WERI-Rb-1 (cell line): Measurements from ENCODE around the gene HS3ST1.

Experiments
- DNase-seq: peaks from one replicate; pipeline ENCODE4 v3.0.0-alpha.2; 2020
- H3K27ac ChIP-seq: fragments of 250-450 bp; sonication (Bioruptor Pico); 2 replicates; pipeline ENCODE4 v1.5.1; 2020; ENCODE audit warnings: mild to moderate bottlenecking, moderate library complexity
- H3K27me3 ChIP-seq: fragments of 250-450 bp; sonication (Bioruptor Pico); 2 replicates; pipeline ENCODE4 v1.5.1; 2021; ENCODE audit warnings: mild to moderate bottlenecking, low read depth, moderate library complexity; ENCODE audit not compliant: insufficient read depth, severe bottlenecking
- H3K36me3 ChIP-seq: fragments of 250-450 bp; sonication (Bioruptor Pico); 2 replicates; pipeline ENCODE4 v1.5.1; 2020; ENCODE audit warnings: mild to moderate bottlenecking, moderate library complexity
- H3K4me3 ChIP-seq: 2 replicates; pipeline ENCODE4 v1.5.1; 2011; ENCODE audit warnings: low read depth, mild to moderate bottlenecking, control low read depth, low read length
- H3K9me3 ChIP-seq: fragments of 250-450 bp; sonication (Bioruptor Pico); 2 replicates; pipeline ENCODE4 v1.5.1; 2021; ENCODE audit warnings: mild to moderate bottlenecking, moderate library complexity; ENCODE audit not compliant: severe bottlenecking
- CTCF ChIP-seq: IDR thresholded peaks from 2 replicates; pipeline ENCODE4 v1.5.1; 2011; ENCODE audit warnings: low read depth, mild to moderate bottlenecking, control low read depth, inconsistent platforms, low read length

HS3ST1 gene

GRCh38 chr4:11428231-11428898 is at the start of gene HS3ST1:
Gene HS3ST1, minus strand, starts transcription at chr4:11428894. Its CDS starts 28,889 bp downstream, at chr4:11400005.
- Histone ChIP-seq H3K27me3 (peaks cover 15% of the 10 kb centered on the region), H3K4me3 (peak within 1 kb of the TSS; percentile 64), H3K27ac (no peak within 1 kb of the TSS), H3K36me3 (no peaks in the 10 kb centered on the region), H3K9me3 (no peaks in the 10 kb centered on the region)
- no peak for TF ChIP-seq CTCF
- DNase-seq: no peak

DNA sequence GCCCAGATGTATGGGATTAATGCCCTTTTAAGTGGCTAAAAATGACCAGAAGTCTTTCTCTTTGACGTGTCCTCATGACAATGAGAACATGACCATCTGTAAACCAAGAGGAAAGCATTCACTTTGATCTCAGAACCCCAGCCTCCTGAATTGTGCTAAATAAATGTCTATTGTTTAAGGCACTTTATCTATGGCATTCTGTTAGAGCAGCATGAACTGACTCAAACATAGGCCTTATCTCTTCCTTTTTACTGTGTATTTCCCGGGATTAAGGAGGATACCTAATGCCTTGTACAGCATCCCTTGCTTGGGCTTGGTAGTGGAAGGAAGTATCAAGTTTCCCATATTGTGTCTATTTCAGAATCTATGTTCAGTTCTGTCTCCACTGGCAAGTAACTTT is 47.2 kb upstream of the HS3ST1 start:
- no peak overlapping the region for H3K27ac ChIP-seq
- no peak for DNase-seq
- H3K4me3 ChIP-seq: no peak overlapping the region
- peaks cover 4% of the 10 kb centered on the region for H3K9me3 ChIP-seq
- no peaks in the 10 kb centered on the region for H3K36me3 ChIP-seq
- no peaks in the 10 kb centered on the region for H3K27me3 ChIP-seq
- TF ChIP-seq CTCF: no peak

DNA sequence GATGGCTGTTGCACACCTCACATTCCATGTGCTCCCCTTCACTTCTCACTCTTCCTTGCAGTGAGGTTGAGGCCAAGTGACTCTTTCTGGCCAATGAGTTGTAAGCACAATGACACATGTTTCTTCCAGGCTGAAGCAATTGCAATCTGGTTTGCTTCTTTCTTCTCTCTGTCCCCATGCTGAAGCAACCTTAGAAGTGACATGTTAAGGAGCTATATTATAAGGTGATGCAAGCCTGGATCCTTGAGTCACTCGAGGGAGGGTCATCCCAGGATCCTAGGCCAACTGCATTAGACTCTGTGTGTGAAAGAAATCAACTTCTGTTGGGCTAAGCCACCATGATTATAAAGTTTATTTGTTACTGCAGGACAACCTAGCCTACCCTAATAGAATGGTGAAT is 45.5 kb upstream of the HS3ST1 start:
- no peak for TF ChIP-seq CTCF
- Histone ChIP-seq H3K27ac (no peak overlapping the region), H3K36me3 (no peaks in the 10 kb centered on the region), H3K9me3 (no peaks in the 10 kb centered on the region), H3K4me3 (no peak overlapping the region), H3K27me3 (no peaks in the 10 kb centered on the region)
- DNase-seq: no peak

GRCh38 chr4:11472535-11472934 is 43.8 kb upstream of the HS3ST1 start:
- DNase-seq: no peak
- Histone ChIP-seq H3K27me3 (no peaks in the 10 kb centered on the region), H3K36me3 (no peaks in the 10 kb centered on the region), H3K9me3 (no peaks in the 10 kb centered on the region), H3K4me3 (no peak overlapping the region), H3K27ac (no peak overlapping the region)
- no peak for TF ChIP-seq CTCF

DNA sequence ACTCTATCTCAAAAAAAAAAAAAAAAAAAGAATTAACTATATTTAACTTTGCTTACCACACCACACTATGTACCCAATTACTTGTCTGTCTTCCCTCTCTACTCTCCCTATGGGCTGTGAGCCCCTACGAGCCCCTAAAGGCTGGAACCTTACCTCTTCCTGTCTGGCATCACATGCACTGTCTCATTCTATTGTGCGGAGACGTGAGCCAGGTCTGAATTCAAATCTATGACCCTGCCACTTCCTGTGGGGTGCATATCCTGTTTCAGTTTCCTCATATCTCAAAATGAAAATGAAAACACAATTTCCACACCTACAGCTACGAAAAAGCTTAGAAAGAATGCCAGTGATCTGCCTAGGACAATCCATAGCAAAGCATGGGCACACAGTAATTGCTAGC is 42.9 kb upstream of the HS3ST1 start:
- no peaks in the 10 kb centered on the region for H3K9me3 ChIP-seq
- H3K4me3 ChIP-seq: no peak overlapping the region
- no peak for DNase-seq
- no peaks in the 10 kb centered on the region for H3K36me3 ChIP-seq
- no peak overlapping the region for H3K27ac ChIP-seq
- no peak for TF ChIP-seq CTCF
- H3K27me3 ChIP-seq: no peaks in the 10 kb centered on the region

DNA sequence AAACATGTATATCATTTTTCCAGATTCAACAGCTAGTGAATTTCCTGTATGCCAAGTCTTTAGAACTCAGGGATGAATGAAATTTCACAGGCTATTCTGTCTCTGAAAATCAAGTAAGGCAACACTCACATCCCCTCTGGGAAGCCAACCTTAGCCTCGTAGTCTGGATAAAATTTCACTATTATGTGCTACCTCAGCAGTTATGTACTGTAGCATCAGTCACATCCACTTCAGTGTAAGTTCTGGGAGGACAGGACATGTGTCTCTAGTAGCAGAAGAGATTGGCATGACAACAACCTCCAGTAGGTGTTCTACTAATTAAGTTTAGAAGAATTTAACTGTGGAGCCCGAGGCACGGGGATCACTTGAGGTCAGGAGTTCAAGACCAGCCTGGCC is 42.4 kb upstream of the HS3ST1 start:
- no peaks in the 10 kb centered on the region for H3K9me3 ChIP-seq
- no peaks in the 10 kb centered on the region for H3K27me3 ChIP-seq
- H3K4me3 ChIP-seq: no peak overlapping the region
- no peak for DNase-seq
- no peak overlapping the region for H3K27ac ChIP-seq
- no peaks in the 10 kb centered on the region for H3K36me3 ChIP-seq
- no peak for TF ChIP-seq CTCF
